Measurements from ENCODE around the gene KLRD1.
A peak's percentile ranks its signal among the peaks of the same experiment; 100 is the strongest.
"Not testable (repeated sequence)": the region's sequence is repeated elsewhere in the genome, so short reads cannot be mapped to it uniquely, and the experiment has no call there.

The KLRD1 gene

DNA sequence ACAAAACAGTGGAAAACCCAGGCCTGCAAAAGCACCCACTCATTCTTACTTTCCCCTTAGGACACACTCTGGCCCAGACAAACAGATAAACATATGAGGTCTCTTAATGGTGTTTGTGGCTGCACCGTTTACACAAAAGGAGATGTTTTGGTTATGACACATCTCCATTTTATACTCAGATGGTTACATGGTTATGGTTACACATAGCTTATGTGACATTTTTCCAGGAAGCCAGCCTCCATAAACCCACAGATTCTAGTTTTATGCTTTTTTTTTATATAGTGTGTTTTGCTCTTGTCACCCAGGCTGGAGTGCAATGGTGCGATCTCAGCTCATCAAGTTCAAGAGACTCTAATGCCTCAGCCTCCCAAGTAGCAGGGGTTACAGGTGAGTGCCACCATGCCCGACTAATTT is 3.5 kb upstream of the KLRD1 start:
- Histone ChIP-seq H3K4me3 (ENCODE audit: insufficient read length, low read depth) (no peak overlapping the region), H3K4me1 (ENCODE audit: insufficient read depth, insufficient read length) (no peaks in the 10 kb centered on the region), H3K9ac (ENCODE audit: insufficient read length, low read depth) (no peak overlapping the region), H3K36me3 (ENCODE audit: insufficient read depth, insufficient read length, low read length) (no peaks in the 10 kb centered on the region), H3K9me3 (ENCODE audit: insufficient read depth, low read length) (peaks cover 12% of the 10 kb centered on the region), H3K27me3 (ENCODE audit: insufficient read depth, insufficient read length) (no peaks in the 10 kb centered on the region)
- TF ChIP-seq SUZ12 (IDR thresholded peaks at IDR 0.05; ENCODE audit: extremely low read depth, insufficient read depth, insufficient read length) = no peak
- no peak for TF ChIP-seq YY1 (IDR thresholded peaks at IDR 0.05; ENCODE audit: insufficient read depth, insufficient read length)
- TF ChIP-seq ZNF274 (IDR thresholded peaks at IDR 0.05; ENCODE audit: low read depth, low read length) = no peak
- no peak for DNase-seq (ENCODE audit: low read depth, low spot score)

DNA sequence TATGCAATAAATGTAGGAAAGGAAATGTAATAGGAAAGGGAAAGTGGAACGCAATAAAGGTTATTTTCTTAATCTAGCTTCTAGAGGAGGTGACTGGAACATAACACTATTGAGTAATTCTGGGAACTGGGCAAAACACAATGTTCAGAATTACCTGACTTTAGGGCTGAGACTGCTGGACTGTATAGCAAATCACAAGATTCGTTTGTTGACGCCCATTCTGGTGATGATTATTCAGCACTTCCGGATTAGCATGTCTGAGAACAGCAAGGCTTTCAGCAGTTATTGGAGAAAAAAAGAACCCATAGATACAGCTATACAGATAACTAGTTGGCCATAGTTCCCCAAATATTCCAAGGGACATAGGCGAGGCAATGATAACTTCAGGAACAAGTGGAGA is 2.3 kb upstream of the KLRD1 start:
- no peak overlapping the region for H3K9ac ChIP-seq (ENCODE audit: insufficient read length, low read depth)
- H3K9me3 ChIP-seq (ENCODE audit: insufficient read depth, low read length) = peaks cover 12% of the 10 kb centered on the region
- no peak for TF ChIP-seq YY1 (IDR thresholded peaks at IDR 0.05; ENCODE audit: insufficient read depth, insufficient read length)
- no peak for TF ChIP-seq ZNF274 (IDR thresholded peaks at IDR 0.05; ENCODE audit: low read depth, low read length)
- TF ChIP-seq SUZ12 (IDR thresholded peaks at IDR 0.05; ENCODE audit: extremely low read depth, insufficient read depth, insufficient read length) = no peak
- H3K4me1 ChIP-seq (ENCODE audit: insufficient read depth, insufficient read length) = no peaks in the 10 kb centered on the region
- no peak overlapping the region for H3K4me3 ChIP-seq (ENCODE audit: insufficient read length, low read depth)
- DNase-seq (ENCODE audit: low read depth, low spot score) = no peak
- no peaks in the 10 kb centered on the region for H3K36me3 ChIP-seq (ENCODE audit: insufficient read depth, insufficient read length, low read length)
- H3K27me3 ChIP-seq (ENCODE audit: insufficient read depth, insufficient read length) = no peaks in the 10 kb centered on the region

DNA sequence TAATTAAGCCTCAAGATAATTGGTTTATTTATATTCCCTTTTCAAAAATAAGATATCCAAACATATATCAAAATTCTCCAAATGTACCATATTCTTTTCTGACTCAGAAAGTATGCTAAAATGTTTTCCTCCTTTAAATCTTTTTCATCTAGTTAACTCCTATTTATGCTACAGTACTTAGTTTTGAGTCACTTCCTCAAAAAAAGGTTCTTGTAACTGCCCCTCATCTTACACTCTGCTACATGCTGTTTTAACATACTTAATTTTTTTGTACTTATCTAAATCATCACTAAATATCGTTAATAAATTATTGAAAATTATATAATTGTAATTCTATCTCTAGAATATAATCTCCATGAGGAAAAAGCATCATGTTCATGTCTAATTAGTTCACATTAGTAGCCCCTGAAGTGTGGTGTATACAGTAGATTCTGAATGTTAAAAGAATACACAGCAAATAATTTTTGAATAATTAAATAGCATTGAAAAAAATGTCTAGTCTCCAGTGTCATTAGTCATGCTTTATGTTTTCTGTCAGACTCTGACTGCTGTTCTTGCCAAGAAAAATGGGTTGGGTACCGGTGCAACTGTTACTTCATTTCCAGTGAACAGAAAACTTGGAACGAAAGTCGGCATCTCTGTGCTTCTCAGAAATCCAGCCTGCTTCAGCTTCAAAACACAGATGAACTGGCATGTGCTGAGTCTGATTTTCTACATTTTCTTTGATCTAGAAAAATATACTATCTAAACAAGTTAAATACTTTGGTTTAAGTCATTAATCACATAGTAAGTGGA is 3.5 kb downstream of the KLRD1 start:
- Histone ChIP-seq H3K36me3 (ENCODE audit: insufficient read depth, insufficient read length, low read length) (no peaks in the 10 kb centered on the region), H3K9ac (ENCODE audit: insufficient read length, low read depth) (no peak overlapping the region), H3K4me3 (ENCODE audit: insufficient read length, low read depth) (no peak overlapping the region), H3K9me3 (ENCODE audit: insufficient read depth, low read length) (no peaks in the 10 kb centered on the region), H3K4me1 (ENCODE audit: insufficient read depth, insufficient read length) (no peaks in the 10 kb centered on the region), H3K27me3 (ENCODE audit: insufficient read depth, insufficient read length) (no peaks in the 10 kb centered on the region)
- DNase-seq (ENCODE audit: low read depth, low spot score) = no peak
- TF ChIP-seq YY1 (IDR thresholded peaks at IDR 0.05; ENCODE audit: insufficient read depth, insufficient read length) (no peak), SUZ12 (IDR thresholded peaks at IDR 0.05; ENCODE audit: extremely low read depth, insufficient read depth, insufficient read length) (no peak), ZNF274 (IDR thresholded peaks at IDR 0.05; ENCODE audit: low read depth, low read length) (no peak)

DNA sequence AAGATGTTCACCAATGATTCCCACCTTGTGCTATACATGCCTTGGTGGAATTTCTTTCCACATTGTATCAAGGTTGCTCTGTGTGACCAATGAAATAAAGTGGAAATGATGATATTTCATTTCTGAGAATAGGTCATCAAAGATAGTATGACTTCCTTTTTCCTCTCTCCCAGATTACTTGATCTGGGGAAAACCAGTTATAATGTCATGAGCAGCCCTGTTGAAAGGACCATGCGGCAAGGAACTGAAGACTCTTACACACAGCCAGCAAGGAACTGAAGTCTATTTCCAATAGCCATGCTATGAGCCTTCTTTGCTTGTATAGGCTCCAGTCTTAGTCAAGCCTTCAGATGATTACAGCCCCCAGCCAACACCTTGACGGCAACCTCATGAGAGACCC is 11.7 kb downstream of the KLRD1 start:
- Histone ChIP-seq H3K4me1 (ENCODE audit: insufficient read depth, insufficient read length) (no peaks in the 10 kb centered on the region), H3K9me3 (ENCODE audit: insufficient read depth, low read length) (no peaks in the 10 kb centered on the region), H3K27me3 (ENCODE audit: insufficient read depth, insufficient read length) (no peaks in the 10 kb centered on the region), H3K36me3 (ENCODE audit: insufficient read depth, insufficient read length, low read length) (no peaks in the 10 kb centered on the region), H3K4me3 (ENCODE audit: insufficient read length, low read depth) (no peak overlapping the region), H3K9ac (ENCODE audit: insufficient read length, low read depth) (no peak overlapping the region)
- DNase-seq (ENCODE audit: low read depth, low spot score) = no peak
- TF ChIP-seq ZNF274 (IDR thresholded peaks at IDR 0.05; ENCODE audit: low read depth, low read length) (no peak), YY1 (IDR thresholded peaks at IDR 0.05; ENCODE audit: insufficient read depth, insufficient read length) (no peak), SUZ12 (IDR thresholded peaks at IDR 0.05; ENCODE audit: extremely low read depth, insufficient read depth, insufficient read length) (no peak)

DNA sequence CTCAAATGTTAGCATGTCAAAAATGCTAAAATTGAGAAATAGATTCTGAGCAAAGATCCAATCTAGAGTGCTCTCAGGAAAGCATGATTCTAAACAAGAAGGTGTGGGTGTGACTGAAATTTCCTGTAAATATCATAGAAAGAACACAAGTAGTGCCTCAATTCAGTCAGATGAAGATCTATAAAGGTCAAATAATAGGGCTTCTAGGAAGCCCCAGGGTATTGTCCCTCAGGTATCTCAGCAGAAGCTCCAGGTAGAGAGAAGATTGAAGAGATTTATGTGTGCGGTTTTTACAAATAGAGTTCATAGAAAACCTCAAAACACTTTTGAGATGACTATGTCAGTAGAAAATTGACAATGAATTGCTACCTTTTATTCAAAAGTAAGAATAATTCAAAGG is 13.0 kb downstream of the KLRD1 start:
- no peaks in the 10 kb centered on the region for H3K9me3 ChIP-seq (ENCODE audit: insufficient read depth, low read length)
- H3K4me3 ChIP-seq (ENCODE audit: insufficient read length, low read depth) = no peak overlapping the region
- no peaks in the 10 kb centered on the region for H3K36me3 ChIP-seq (ENCODE audit: insufficient read depth, insufficient read length, low read length)
- no peak for DNase-seq (ENCODE audit: low read depth, low spot score)
- H3K9ac ChIP-seq (ENCODE audit: insufficient read length, low read depth) = no peak overlapping the region
- no peaks in the 10 kb centered on the region for H3K27me3 ChIP-seq (ENCODE audit: insufficient read depth, insufficient read length)
- no peaks in the 10 kb centered on the region for H3K4me1 ChIP-seq (ENCODE audit: insufficient read depth, insufficient read length)
- TF ChIP-seq YY1 (IDR thresholded peaks at IDR 0.05; ENCODE audit: insufficient read depth, insufficient read length) = no peak
- no peak for TF ChIP-seq ZNF274 (IDR thresholded peaks at IDR 0.05; ENCODE audit: low read depth, low read length)

DNA sequence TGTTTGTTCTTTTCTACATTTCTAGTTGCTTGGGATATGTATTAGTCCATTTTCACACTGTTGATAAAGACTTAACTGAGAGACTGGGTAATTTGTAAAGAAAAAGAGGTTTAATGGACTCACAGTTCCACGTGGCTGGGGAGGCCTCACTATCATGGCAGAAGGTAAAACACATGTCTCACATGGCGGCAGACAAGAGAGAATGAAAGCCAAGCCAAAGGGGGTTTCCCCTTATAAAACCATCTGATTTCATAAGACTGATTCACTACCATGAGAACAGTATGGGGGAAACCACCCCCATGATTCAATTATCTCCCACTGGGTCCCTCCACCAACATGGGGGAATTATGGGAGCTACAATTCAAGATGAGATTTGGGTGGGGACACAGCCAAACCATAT is 21.0 kb downstream of the KLRD1 start:
- H3K4me1 ChIP-seq (ENCODE audit: insufficient read depth, insufficient read length); H3K27me3 ChIP-seq (ENCODE audit: insufficient read depth, insufficient read length); DNase-seq (ENCODE audit: low read depth, low spot score); H3K9ac ChIP-seq (ENCODE audit: insufficient read length, low read depth); H3K4me3 ChIP-seq (ENCODE audit: insufficient read length, low read depth); H3K9me3 ChIP-seq (ENCODE audit: insufficient read depth, low read length); H3K36me3 ChIP-seq (ENCODE audit: insufficient read depth, insufficient read length, low read length): not testable (repeated sequence)

DNA sequence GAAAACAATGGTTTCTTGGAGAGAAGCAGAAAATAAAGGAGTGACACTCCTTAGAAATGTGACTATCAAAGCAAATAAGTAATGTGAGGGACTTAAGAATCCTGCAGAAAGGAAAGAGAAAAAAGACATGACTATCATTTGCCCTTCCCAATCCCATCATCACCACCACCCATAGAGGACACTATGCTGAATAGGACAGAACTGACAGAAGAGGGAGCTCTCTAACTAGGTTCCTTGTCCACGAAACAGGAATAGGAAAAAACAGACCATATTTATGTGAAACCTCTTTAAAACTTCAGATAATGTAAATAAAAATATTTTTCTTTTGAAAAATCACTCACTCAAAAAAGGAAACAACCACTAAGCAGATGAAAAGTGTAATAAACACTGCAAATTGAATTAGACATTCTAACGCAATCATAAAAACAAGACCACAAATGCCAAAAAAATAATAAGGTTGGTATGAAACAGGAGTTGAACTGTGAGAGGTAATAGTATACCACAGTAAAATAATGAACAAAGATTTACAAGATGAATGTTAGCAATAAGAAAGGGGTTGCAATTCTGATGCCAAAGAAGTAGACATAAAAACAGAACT is 24.1 kb downstream of the KLRD1 start:
- no peaks in the 10 kb centered on the region for H3K9me3 ChIP-seq (ENCODE audit: insufficient read depth, low read length)
- TF ChIP-seq ZNF274 (IDR thresholded peaks at IDR 0.05; ENCODE audit: low read depth, low read length) (no peak), YY1 (IDR thresholded peaks at IDR 0.05; ENCODE audit: insufficient read depth, insufficient read length) (no peak), SUZ12 (IDR thresholded peaks at IDR 0.05; ENCODE audit: extremely low read depth, insufficient read depth, insufficient read length) (no peak)
- no peaks in the 10 kb centered on the region for H3K27me3 ChIP-seq (ENCODE audit: insufficient read depth, insufficient read length)
- no peak overlapping the region for H3K9ac ChIP-seq (ENCODE audit: insufficient read length, low read depth)
- H3K36me3 ChIP-seq (ENCODE audit: insufficient read depth, insufficient read length, low read length) = no peaks in the 10 kb centered on the region
- H3K4me1 ChIP-seq (ENCODE audit: insufficient read depth, insufficient read length) = no peaks in the 10 kb centered on the region
- no peak overlapping the region for H3K4me3 ChIP-seq (ENCODE audit: insufficient read length, low read depth)
- DNase-seq (ENCODE audit: low read depth, low spot score) = peak; percentile 76

DNA sequence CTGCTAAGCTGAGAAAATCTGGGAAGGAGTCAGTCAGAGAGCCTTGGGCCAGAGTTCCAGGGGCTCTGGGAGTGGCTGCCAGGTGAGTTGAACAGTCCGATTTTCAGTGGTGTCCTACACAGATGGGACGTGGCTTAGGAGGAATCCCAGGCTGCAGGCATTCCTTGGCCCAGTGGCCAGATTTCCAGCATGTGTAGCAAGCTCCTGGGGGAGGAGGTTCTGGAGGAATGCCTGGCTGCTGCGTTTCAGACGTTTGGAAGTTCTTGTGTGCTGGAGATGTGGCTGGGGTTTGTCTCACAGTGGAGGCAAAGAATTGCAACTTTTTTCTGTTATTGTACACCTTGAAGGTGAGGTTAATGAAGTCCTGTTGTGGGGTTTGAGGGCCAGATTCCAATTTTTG is 28.5 kb downstream of the KLRD1 start:
- DNase-seq (ENCODE audit: low read depth, low spot score); H3K9me3 ChIP-seq (ENCODE audit: insufficient read depth, low read length); H3K9ac ChIP-seq (ENCODE audit: insufficient read length, low read depth); H3K36me3 ChIP-seq (ENCODE audit: insufficient read depth, insufficient read length, low read length); H3K4me1 ChIP-seq (ENCODE audit: insufficient read depth, insufficient read length); H3K4me3 ChIP-seq (ENCODE audit: insufficient read length, low read depth); H3K27me3 ChIP-seq (ENCODE audit: insufficient read depth, insufficient read length): not testable (repeated sequence)

DNA sequence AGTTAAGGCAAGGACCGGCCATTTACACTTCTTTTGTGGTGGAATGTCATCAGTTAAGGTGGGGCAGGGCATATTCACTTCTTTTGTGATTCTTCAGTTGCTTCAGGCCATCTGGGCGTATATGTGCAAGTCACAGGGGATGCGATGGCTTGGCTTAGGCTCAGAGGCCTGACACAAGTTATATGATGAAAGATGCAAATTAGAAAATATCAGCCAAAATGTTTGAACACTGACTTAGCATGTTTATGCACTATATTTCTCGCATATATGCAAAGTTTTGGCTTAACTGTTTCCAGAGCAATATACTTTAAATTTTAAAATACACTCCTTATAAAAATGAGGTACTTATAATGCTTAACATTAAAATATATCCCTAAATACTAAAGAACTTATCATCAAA is 30.8 kb downstream of the KLRD1 start:
- H3K9me3 ChIP-seq (ENCODE audit: insufficient read depth, low read length) = peaks cover 23% of the 10 kb centered on the region
- not testable (repeated sequence) for H3K4me3 ChIP-seq (ENCODE audit: insufficient read length, low read depth); H3K4me1 ChIP-seq (ENCODE audit: insufficient read depth, insufficient read length); H3K36me3 ChIP-seq (ENCODE audit: insufficient read depth, insufficient read length, low read length); DNase-seq (ENCODE audit: low read depth, low spot score); H3K9ac ChIP-seq (ENCODE audit: insufficient read length, low read depth); H3K27me3 ChIP-seq (ENCODE audit: insufficient read depth, insufficient read length)

Measured in NT2/D1 (cell line).